A549 (cell line): ENCODE measurements around the gene RIMKLA. TPM values are rescaled to one million over a fixed set of nuclear protein-coding genes. Genes with fewer than 3 reads are reported as not detected.

Experiments used
- ATAC-seq, 2 experiments: fragments of 200-7000 bp in 1 of 2; fragments of >200 bp in 1 of 2; cut with Nextera tagmentation in 1 of 2; cut with Tn5 transposase in 1 of 2; 3 replicates each; pipeline versions ENCODE4 v1.8.0 to v1.9.1; 2018 to 2020; ENCODE audit warnings: mild to moderate bottlenecking in 1 of 2, moderate library complexity in 1 of 2
- CTCF ChIA-PET: fragments of 300-600 bp; sonication (Branson Sonifier 250); formaldehyde crosslinking; extraction: SDS; loops from one replicate; lab custom pipeline; 2021; ENCODE audit warnings: antibody characterized with exemption, inconsistent platforms; lab: Yijun Ruan, JAX
- POLR2A ChIA-PET: fragments of 350-600 bp; formaldehyde crosslinking; extraction: SDS; loops from one replicate; lab custom pipeline; 2021; ENCODE audit warnings: antibody characterized with exemption, inconsistent platforms; lab: Yijun Ruan, JAX
- DNase-seq, 2 experiments: peaks; one replicate each; pipeline versions ENCODE4 v3.0.0 to v3.0.0-alpha.2; 2011 to 2016; ENCODE audit warnings: low read depth in 1 of 2, low spot score in 1 of 2
- FAIRE-seq: peaks from 2 replicates; lab custom pipeline; 2011; peaks lifted over from hg19 to GRCh38; lab: Jason Lieb, UNC
- H3K27ac ChIP-seq, 2 experiments: fragments of >200 bp; sonication (Bioruptor Twin); formaldehyde crosslinking; 3 replicates each; pipeline ENCODE4 v1.5.1; 2016 to 2017
- H3K4me1 ChIP-seq: fragments of >200 bp; sonication (Bioruptor Twin); formaldehyde crosslinking; 3 replicates; pipeline ENCODE4 v1.6.1; 2016
- H3K4me2 ChIP-seq: fragments of >200 bp; sonication (Bioruptor Twin); formaldehyde crosslinking; 3 replicates; pipeline ENCODE4 v1.6.1; 2016
- H3K4me3 ChIP-seq: fragments of >200 bp; sonication (Bioruptor Twin); formaldehyde crosslinking; 3 replicates; pipeline ENCODE4 v1.5.1; 2016
- H3K9me3 ChIP-seq: fragments of >200 bp; sonication (Bioruptor Twin); formaldehyde crosslinking; 3 replicates; pipeline ENCODE4 v1.6.1; 2016
- ATOH8 ChIP-seq: fragments of 250-450 bp; sonication (Bioruptor Pico); IDR thresholded peaks from 2 replicates; pipeline ENCODE4 v1.5.0; 2020; ENCODE audit warnings: low read depth, mild to moderate bottlenecking, moderate library complexity
- BCL3 ChIP-seq: fragments of >200 bp; sonication (Bioruptor Twin); formaldehyde crosslinking; IDR thresholded peaks from 3 replicates; pipeline ENCODE4 v1.6.1; 2016
- CBX2 ChIP-seq: fragments of 200-600 bp; sonication (generic); IDR thresholded peaks from 2 replicates; pipeline ENCODE4 v1.6.1; 2016; ENCODE audit warnings: low read depth, mild to moderate bottlenecking, borderline replicate concordance
- CEBPB ChIP-seq, 2 experiments: fragments of >200 bp in 1 of 2; sonication (Bioruptor Twin) in 1 of 2; formaldehyde crosslinking in 1 of 2; IDR thresholded peaks; 2 replicates each; pipeline ENCODE4 v1.6.1; 2012 to 2016
- CTCF ChIP-seq: fragments of >200 bp; sonication (Bioruptor Twin); formaldehyde crosslinking; IDR thresholded peaks from 3 replicates; pipeline ENCODE4 v1.5.1; 2016
- E2F6 ChIP-seq: IDR thresholded peaks from 2 replicates; pipeline ENCODE4 v1.6.1; 2012; ENCODE audit warnings: low read depth, borderline replicate concordance
- EHF ChIP-seq: fragments of 250-450 bp; sonication (Bioruptor Pico); IDR thresholded peaks from 2 replicates; pipeline ENCODE4 v1.5.0; 2020; ENCODE audit warnings: mild to moderate bottlenecking
- FOSL2 ChIP-seq, 2 experiments: fragments of 450-650 bp in 1 of 2; fragments of >200 bp in 1 of 2; sonication (Bioruptor Twin) in 1 of 2; formaldehyde crosslinking; IDR thresholded peaks; 2 replicates each; pipeline versions ENCODE4 v1.5.0 to v1.6.1; 2016 to 2020; ENCODE audit warnings: mild to moderate bottlenecking in 1 of 2, moderate library complexity in 1 of 2
- GATA3 ChIP-seq: IDR thresholded peaks from 2 replicates; pipeline ENCODE4 v1.6.1; 2012; ENCODE audit warnings: borderline replicate concordance
- HMGXB4 ChIP-seq: fragments of 250-450 bp; sonication (Bioruptor Pico); IDR thresholded peaks from 2 replicates; pipeline ENCODE4 v1.5.0; 2021; ENCODE audit warnings: mild to moderate bottlenecking, moderate library complexity, borderline replicate concordance
- HOXB13 ChIP-seq: fragments of 250-450 bp; sonication (Bioruptor Pico); IDR thresholded peaks from 2 replicates; pipeline ENCODE4 v1.5.0; 2020; ENCODE audit warnings: low read depth, mild to moderate bottlenecking, moderate library complexity
- JUN ChIP-seq, 2 experiments: fragments of >200 bp; sonication (Bioruptor Twin); formaldehyde crosslinking; IDR thresholded peaks; 2 replicates in 1 of 2; 3 replicates in 1 of 2; pipeline ENCODE4 v1.6.1; 2016 to 2017
- JUNB ChIP-seq: fragments of >200 bp; sonication (Bioruptor Twin); formaldehyde crosslinking; IDR thresholded peaks from 2 replicates; pipeline ENCODE4 v1.6.1; 2016
- MAZ ChIP-seq: fragments of 150-350 bp; IDR thresholded peaks from 2 replicates; pipeline ENCODE4 v1.6.1; 2014; ENCODE audit warnings: antibody characterized with exemption, low read depth, low read length, borderline replicate concordance
- PBX3 ChIP-seq: IDR thresholded peaks from 2 replicates; pipeline ENCODE4 v1.6.1; 2012
- REST ChIP-seq: fragments of 200-600 bp; sonication (generic); IDR thresholded peaks from 2 replicates; pipeline ENCODE4 v1.6.1; 2016; ENCODE audit warnings: antibody characterized with exemption, mild to moderate bottlenecking, moderate library complexity
- TP53 ChIP-seq: fragments of 250-450 bp; sonication (Bioruptor Pico); IDR thresholded peaks from 2 replicates; pipeline ENCODE4 v1.5.0; 2021; ENCODE audit warnings: mild to moderate bottlenecking, moderate library complexity
- USF2 ChIP-seq: fragments of 450-650 bp; IDR thresholded peaks from 2 replicates; pipeline ENCODE4 v1.6.1; 2014; ENCODE audit warnings: antibody characterized with exemption
- ZC3H11A ChIP-seq: fragments of 450-650 bp; IDR thresholded peaks from 2 replicates; pipeline ENCODE4 v1.6.1; 2014; ENCODE audit warnings: antibody characterized with exemption, mild to moderate bottlenecking
- ZNF302 ChIP-seq: fragments of 250-450 bp; sonication (Bioruptor Pico); IDR thresholded peaks from 2 replicates; pipeline ENCODE4 v1.9.0; 2021; ENCODE audit warnings: inconsistent platforms, mild to moderate bottlenecking, moderate library complexity
- WGBS: methylation state at CpG from one replicate; pipeline ENCODE4 v1.1.6; 2017; ENCODE audit errors: missing lambda C conversion rate; 5-methylcytosine and 5-hydroxymethylcytosine counted together
- polyA plus RNA-seq, 4 experiments: library from polyadenylated mRNA; depleted of rRNA in 3 of 4; stranded (reverse); fragments of >200 nt; fragmentation: RNase III in 1 of 4; extraction: RNeasy Plus Mini Kit Qiagen cat#74134 plus additional on column Dnase treatment in 1 of 4; gene quantifications; 2 replicates in 3 of 4; 3 replicates in 1 of 4; pipeline ENCODE4 v1.2.3, GENCODE V29; 2011 to 2017

Gene RIMKLA
- polyA plus RNA-seq, 2 of the 4 experiments (the other 2 are of a cell fraction) = 0.35 to 1.7 TPM

- TF ChIP-seq PBX3 (no peak), ATOH8 (CRISPR knock-in tag) (no peak), ZC3H11A (no peak), EHF (no peak), BCL3 (no peak), CTCF (no peak), GATA3 (no peak), ZNF302 (CRISPR knock-in tag) (no peak), JUN (IDR thresholded peaks at IDR 0.05) (no peak), JUNB (no peak), HMGXB4 (CRISPR knock-in tag) (no peak)
- ChIA-PET POLR2A (no interaction called here), CTCF (interaction anchor here (0.7 kb wide), 1 partner anchor 177 kb away, joined by 3 read pairs; no protein-coding TSS in a partner anchor)
- DNase-seq (no peak), FAIRE-seq (no peak), ATAC-seq (no peak)
- Histone ChIP-seq H3K4me1 (peaks cover 13% of the 10 kb centered on the region; the same call in 1 of the 3 replicates), H3K27ac (no peak overlapping the region), H3K4me3 (no peak overlapping the region), H3K4me2 (no peak overlapping the region), H3K9me3 (no peaks in the 10 kb centered on the region)
- 89% methylated on average over 5 of the region's 5 CpGs for WGBS
Measured at GRCh38 chr1:42454403-42454802, 73.8 kb downstream of the RIMKLA start.

GRCh38 chr1:42456010-42456753 lies 75.6 kb downstream of the RIMKLA start, which contains the start of the genes PPCS and ZMYND12:
PPCS (plus strand) TSS chr1:42456543; CDS start chr1:42456566, 23 bp downstream.
ZMYND12 (minus strand) TSS chr1:42456022; CDS start chr1:42455997, 25 bp downstream.
- Histone ChIP-seq H3K4me1 (peaks cover 13% of the 10 kb centered on the region; the same call in 1 of the 3 replicates), H3K9me3 (no peaks in the 10 kb centered on the region), H3K4me3 (peak within 1 kb of the TSS; percentile 86), H3K4me2 (peak within 1 kb of the TSS; percentile 98), H3K27ac (peak within 1 kb of the TSS; percentile 94 to 100)
- no peak for FAIRE-seq
- ChIA-PET CTCF (interaction anchor here (0.7 kb wide), 1 partner anchor 156 kb away, joined by 3 read pairs; no protein-coding TSS in a partner anchor), POLR2A (no interaction called here)
- WGBS = under 1% methylated on average over 17 of the region's 66 CpGs
- peak; percentile 92 to 96 for ATAC-seq
- DNase-seq = peak; percentile 62 to 89
- no peak; the same call in 1 of the 2 replicates for TF ChIP-seq E2F6
- no peak for TF ChIP-seq MAZ
- TF ChIP-seq USF2 = peak; percentile 90
- TF ChIP-seq CEBPB (IDR thresholded peaks at IDR 0.05) = no peak
- no peak for TF ChIP-seq CBX2
- no peak for TF ChIP-seq GATA3
- no peak for TF ChIP-seq HOXB13
- no peak for TF ChIP-seq FOSL2 (IDR thresholded peaks at IDR 0.05)
- no peak for TF ChIP-seq FOSL2 (CRISPR knock-in tag; IDR thresholded peaks at IDR 0.05)
- TF ChIP-seq REST = no peak
- no peak for TF ChIP-seq TP53 (CRISPR knock-in tag)
